ENCODE results near the gene KCNAB1. TPM values are rescaled to one million over a fixed set of nuclear protein-coding genes. Genes with fewer than 3 reads are reported as not detected.
"Not testable (repeated sequence)": the region's sequence is repeated elsewhere in the genome, so short reads cannot be mapped to it uniquely, and the experiment has no call there.

Gene KCNAB1
- total RNA-seq, 1 experiment from 2014 or later: 1.6 TPM

DNA sequence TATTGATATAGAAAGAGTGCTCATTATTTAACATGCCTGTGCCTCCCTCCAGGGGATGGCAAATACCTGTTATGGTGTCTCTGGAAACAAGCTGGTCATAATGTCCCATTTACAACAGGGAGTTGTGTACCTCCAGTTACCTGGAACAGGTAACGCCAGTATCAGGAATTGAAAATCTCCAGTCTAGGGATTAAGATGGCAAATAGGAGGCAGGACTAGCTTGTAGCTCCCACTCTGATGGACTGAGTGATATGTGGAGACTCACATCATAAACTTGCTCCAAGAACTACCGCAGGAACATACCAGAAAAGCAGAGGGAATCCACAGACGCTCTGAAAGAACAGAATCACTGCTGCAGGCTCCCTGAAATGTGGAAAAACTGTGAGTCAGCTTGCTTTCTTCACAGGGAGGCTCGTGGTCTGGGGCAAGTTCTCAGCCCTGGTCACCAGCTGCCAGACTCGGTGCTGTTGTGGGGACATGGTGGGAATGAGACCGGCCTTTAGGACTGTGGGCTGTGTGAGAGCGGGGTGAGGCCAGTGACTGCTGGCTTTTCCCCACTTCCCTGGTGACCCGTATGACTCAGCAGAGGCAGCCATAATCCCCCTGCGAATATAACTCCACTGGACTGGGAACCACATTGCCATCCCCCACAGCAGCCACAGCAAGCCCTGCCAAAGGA is 97.4 kb downstream of the KCNAB1 start:
- DNase-seq (ENCODE audit: low spot score): peak; percentile 69

DNA sequence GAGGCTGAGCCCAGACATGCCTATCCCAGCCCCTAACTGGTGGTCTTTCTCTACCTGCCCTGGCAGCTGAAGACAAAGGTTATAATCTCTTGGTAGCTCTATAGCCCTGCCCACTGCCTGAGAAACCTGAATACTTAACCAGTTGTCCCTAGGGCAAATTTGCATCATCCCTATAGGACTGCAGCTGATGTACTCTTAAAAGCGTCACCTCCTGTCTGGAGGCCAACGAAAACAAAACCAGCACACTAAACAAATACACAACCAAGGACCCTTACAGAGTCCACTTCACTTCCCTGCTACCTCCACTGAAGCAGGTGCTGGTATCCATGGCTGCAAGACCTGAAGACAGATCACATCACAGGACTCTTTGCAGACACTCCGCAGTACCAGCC is 98.0 kb downstream of the KCNAB1 start:
- peak; percentile 62 for DNase-seq (ENCODE audit: low spot score)

DNA sequence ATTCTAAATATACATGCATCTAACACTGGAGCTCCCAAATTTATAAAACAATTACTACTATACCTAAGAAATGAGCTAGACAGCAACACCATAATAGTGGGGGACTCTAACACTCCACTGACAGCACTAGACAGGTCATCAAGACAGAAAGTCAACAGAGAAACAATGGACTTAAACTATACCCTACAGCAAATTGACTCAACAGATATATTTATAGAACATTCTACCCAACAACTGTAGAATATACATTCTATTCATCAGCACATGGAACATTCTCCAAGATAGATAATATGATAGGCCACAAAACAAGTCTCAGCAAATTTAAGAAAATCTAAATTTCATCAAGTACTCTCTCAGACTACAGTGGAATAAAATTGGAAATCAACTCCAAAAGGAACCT is 102.0 kb downstream of the KCNAB1 start:
- DNase-seq (ENCODE audit: low spot score): not testable (repeated sequence)

DNA sequence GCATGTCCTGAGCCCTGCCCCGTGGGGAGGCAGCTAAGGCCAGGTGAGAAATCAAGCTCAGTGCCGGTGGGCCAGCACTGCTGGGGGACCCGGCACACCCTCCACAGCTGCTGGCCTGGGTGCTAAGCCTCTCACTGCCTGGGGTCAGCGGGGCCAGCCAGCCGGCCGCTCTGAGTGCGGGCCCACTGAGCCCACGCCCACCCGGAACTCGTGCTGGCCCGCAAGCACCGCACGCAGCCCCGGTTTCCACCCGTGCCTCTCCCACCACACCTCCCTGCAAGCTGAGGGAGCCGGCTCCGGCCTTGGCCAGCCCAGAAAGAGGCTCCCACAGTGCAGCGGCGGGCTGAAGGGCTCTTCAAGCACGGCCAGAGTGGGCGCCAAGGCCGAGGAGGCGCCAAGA is 103.7 kb downstream of the KCNAB1 start:
- DNase-seq (ENCODE audit: low spot score): not testable (repeated sequence)

DNA sequence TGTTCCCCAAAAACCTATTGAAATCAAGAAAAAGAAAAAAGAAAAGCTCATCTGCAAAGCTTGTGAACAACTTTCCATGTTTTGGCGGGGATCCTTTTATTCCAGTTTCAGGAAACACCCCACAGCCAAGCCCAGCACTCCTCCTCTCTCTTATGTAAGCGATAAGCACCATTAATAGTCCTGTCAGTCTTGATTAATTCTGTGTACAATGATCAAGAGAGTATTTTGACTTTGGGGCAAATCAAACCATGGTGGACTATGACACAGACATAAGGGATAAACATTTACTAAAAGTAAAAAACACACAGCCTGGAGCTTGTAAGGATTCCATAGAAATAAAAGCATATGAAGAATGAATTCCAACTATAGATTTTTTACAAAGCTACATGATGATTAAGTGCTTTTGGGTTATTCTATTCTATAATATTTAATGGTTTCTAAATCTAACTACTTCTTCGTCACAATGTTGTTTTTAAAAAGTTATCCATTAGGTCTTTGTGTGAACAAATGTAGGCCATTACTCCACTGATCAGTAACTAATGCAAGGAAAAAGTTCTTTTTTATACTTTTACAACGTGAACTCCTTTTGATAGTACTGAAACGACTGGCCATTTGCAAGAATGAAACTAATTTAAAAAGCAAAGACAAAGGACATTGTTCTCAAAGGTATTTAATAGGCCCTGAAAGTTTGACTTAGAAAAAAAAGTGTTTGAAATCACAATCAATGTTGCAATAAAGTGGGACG is 106.5 kb downstream of the KCNAB1 start:
- DNase-seq (ENCODE audit: low spot score): no peak

DNA sequence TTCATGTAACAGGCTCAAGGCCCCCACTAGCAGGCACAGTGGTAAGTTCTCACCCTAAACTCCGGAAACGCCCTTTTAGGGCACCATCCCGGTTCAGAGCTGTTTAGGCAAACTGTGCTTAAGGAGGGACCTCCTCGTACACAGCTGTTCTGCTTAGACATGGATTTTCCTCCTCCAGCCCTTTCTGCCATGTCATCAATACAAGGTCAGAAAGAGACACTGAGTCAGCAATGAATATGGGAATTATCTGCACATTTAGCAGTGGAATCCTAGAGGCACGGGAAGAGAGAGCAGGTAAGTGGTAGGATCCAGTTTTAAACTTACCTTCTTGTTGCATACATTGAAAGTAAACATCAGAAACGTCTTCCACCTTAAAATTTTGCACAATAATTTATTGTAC is 107.3 kb downstream of the KCNAB1 start:
- DNase-seq (ENCODE audit: low spot score): no peak

DNA sequence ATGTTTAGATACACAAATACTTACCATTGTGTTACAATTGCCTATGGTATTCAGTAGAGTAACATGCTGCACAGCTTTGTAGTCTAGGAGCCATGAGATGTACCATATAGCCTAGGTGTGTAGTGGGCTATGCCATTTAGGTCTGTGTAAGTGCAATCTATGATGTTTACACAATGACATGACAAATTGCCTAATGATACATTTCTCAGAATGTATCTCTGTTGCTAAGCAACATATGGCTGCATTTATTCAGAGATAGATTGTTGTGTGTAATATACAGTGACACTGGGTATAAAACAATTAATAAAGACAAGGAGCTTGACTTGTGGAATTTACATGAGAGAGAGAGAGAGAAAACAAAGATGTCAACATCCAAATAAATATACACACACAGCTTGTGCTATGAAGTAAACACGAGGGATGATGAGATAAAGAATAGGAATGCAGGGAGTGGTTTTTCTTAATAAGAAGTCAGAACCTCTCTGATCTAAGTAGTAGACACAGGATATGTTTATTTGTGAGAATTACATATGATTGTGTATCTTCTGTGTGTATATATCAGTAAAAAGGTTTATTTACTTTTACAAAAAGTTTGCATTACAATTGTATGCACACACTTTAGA is 110.0 kb downstream of the KCNAB1 start:
- no peak for DNase-seq (ENCODE audit: low spot score)

DNA sequence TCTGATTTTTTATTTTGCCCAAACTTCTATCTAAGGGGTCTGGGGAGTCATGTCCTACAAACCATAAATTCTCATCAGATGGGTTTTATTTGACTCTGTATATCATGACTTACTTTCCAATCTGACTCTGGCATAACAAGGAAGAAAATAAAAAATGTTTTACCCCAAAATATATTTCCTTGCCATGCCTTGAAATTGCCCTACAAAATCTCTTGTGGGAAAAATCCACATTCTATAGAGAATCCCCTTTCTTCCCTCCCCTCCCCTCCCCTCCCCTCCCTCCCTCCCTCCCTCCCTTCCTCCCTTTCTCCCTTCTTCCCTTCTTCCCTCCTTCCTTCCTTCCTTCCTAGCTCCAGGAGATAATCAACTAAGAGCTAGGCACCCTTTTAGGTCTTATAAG is 110.8 kb downstream of the KCNAB1 start:
- DNase-seq (ENCODE audit: low spot score): not testable (repeated sequence)

DNA sequence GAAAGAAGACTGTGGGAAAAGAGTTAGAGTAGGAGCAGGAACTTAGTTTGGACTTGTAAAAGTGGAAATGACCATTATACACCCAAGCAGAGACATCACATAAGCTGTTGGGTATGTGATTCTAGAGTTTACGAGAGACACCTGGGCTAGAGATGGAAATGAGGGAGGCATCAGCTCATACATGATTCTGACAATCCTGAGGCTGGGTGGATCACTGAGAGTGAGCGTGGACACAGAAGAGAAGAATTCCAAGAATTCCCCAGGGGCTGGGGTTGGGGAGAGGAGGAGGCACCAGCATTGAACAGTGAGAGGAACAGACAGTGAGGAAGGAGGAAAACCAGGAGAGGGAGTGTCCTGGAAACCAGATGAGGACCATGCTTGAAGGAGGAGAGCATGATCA is 113.5 kb downstream of the KCNAB1 start:
- peak; percentile 42 for DNase-seq (ENCODE audit: low spot score)

DNA sequence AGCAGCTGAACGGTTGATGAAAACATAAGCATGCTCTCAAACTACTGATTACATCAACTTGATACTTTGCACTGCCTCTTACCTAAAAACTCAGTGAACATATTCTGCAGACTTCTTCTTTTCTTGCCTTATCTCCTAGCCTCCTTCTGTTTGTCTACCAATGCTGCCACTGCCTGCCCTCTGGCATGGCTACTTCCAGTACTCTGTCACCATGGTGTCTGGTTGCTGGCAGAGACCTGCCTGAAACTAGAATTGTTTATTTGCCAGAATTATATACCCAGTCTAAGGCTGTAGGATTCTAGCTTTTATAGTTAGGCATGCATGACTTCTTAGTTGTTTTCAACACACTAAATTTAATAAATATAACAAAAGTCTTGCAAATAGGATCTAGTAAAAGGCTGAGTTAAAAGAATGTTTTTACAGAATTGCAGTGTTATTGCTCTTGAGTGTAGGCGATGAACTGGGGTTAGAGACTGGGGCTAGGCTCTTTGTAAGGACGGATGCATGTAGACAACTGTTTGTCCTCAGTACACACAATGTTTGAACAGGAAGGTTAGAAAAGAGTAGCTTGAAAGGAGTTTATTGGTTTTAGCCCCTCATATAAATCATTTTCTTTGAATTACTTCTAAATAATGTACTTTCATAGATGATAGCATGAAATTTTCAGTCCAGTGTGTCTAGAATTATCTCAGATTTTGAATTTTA is 116.3 kb downstream of the KCNAB1 start:
- no peak for DNase-seq (ENCODE audit: low spot score)

DNA sequence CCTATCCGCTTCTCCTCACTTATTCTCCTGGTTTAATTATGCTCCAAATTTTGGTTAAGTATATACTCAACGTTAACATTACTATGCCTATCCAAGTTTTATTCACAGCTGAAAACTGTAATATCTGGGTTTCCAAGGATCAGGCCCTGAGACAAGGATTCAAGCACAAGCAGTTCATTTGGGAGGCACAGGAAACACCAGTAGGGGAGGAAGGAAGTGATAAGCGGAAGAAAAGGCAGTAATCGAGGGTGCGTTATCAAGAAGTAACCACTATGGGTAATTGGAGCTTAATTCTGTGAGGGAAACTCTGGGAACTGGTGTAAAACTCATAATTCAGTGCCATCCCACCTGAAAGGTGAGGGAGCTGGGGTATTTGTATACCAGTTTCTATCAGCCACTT is 120.3 kb downstream of the KCNAB1 start:
- no peak for DNase-seq (ENCODE audit: low spot score)

DNA sequence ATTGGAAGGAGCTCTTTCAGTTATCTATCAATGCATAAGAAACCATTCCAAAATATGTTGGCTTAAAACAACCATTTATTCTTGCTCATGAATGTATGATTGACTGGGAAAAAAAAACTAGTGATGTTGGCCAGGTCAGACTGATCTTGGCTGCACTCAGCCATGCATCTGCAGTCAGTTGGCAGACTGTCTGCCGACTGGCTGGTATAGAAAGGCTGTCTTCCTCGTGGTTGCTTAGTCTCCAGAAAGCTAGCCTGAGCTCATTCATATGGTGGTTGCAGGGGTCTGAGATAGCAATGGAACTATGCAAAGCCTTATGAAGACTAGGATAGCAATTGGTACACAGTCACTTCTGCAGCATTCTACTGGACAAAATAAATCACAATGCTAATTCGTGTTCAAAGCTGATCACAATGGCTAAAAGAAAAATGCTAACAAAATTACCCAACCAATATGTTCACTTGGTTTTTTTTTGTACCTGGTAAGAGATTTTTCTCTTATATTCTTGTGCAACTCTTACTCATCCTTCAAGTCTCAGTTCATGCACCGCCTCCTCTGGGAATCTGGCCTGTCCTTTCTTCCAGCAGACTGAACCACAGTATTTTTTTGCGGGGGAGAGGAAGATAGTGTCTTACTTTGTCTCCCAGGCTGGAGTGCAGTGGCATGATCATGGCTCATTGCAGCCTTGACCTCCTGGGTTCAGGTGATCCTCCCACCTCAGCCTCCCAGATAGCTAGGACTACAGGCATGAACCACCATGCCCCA is 126.8 kb downstream of the KCNAB1 start:
- DNase-seq (ENCODE audit: low spot score): no peak

DNA sequence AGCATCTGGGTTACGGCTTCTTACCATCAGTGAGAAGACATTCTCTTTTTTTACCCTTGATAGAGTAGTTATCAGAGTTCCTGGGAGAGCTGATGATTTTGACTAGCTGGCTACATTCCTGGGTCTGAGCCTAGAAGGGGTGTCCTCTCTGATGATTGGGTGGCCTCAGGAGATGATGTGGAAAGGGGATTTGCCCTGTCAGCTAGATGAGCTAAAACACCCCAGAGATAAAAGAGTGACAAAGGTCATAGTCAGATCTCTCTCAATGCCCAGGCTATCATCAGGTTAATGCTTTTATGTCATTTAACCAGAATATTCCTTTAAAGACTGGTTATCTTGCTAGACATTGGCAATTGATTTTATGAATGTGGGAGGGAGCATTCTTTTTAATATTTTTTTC is 130.2 kb downstream of the KCNAB1 start:
- no peak for DNase-seq (ENCODE audit: low spot score)

DNA sequence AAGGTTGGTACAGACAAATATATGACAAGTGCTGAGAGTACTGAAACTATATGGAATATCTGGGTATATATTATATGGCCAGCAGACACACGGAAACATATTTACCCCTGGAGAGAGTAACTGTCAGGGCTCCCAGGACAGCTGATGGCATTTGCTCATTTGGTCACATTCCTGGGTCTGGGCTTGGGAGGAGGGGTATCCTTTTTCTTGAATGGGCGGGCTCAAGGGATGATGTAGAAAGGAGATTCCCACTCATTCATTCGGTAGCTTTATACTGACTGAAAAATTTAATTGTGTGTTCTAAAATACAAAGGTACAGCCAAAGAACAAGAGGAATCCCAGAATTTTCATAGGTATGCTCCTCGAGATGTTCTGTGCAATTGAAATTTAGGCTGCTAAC is 131.0 kb downstream of the KCNAB1 start:
- DNase-seq (ENCODE audit: low spot score): no peak

DNA sequence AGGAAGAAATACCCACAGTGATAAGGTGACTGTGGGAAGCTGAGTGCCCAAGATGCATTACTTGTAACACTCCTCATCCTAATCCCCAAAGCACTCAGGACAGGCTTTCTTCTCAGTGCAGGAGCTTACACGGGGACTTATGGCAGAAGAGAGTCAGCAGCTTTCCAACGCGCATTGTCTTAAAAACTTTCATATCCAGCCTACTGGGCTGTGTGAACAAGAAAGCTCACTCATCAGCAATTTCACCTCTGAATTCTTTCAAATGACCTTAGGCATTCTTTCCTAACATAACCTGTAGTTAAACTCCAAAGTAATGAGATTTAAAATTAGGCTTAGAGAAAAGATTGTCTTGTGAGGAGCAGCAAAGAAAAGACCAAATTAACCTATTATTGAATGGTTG is 132.3 kb downstream of the KCNAB1 start:
- no peak for DNase-seq (ENCODE audit: low spot score)

DNA sequence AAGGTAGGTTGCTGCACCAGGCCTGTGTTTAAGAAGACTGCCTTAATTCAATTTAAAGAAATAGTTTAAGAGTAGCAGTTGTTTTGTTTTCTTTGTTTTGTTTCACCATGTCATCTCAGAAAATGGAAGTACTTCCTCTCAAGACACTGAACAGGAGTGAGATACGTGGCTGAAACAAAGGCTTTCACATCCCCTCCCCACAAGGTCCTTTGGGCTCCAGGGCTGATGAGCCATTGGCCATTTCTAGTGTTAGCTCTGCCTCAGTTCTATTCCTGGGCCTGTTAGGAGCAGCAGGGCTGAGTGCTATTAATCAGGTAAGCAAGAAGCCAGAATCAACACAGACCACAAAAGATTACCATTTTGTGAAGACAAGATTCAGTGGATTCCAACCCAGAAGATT is 132.8 kb downstream of the KCNAB1 start:
- DNase-seq (ENCODE audit: low spot score): no peak

DNA sequence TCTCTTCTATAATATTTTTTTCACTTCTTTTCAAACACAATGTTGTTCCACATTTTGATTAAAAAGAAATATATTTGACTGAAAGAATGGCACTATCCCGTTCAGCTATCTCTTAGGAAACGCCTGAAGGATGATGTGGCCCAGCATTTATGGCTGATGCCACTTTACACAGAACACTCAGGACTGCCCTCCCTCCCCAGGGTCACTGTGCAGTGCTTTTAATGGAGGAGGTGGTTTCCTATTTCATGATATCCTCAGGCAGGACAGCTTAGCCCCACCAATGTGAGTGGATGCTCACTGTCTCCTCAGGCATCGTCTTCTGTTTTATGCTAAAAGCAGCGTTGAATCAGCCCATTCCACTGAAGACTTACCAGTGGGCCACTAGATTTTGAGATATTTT is 135.9 kb downstream of the KCNAB1 start:
- no peak for DNase-seq (ENCODE audit: low spot score)

DNA sequence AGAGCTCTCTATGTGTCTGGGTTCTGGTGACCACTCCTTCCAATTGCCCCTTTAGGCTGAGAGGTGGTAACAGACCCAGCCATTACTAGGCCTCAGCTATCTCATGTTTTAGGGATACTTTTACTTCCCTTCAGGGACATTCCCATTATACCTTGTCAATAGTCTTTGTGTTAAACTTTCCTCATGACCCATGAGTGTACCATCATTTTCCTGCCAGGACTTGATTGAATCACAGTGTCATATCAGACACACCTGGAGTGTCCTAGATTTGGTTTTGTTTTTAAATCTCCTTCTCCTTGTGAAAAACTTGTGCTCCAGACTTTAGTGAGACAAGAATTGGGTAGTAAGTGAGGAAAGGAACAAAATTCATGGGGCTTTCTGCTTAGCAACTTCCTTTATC is 136.6 kb downstream of the KCNAB1 start:
- DNase-seq (ENCODE audit: low spot score): no peak

DNA sequence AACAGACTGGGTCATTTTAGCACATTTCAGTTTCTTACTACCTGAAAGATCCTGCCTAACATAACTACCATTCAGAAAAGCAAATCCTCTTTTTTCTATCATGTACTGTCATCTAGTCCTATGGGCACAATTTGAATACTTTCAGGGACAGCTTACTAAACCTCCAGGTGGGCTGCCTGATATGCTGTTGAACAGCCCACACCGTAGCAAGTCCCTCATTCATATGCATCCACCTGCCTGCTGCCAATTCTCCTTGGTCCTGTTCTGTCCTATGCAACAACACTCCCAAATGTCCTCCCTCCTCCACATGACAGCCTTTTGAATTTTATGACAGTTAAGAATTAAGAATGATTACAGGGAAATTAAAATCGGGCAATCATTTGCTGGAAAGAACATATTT is 137.9 kb downstream of the KCNAB1 start:
- DNase-seq (ENCODE audit: low spot score): no peak

DNA sequence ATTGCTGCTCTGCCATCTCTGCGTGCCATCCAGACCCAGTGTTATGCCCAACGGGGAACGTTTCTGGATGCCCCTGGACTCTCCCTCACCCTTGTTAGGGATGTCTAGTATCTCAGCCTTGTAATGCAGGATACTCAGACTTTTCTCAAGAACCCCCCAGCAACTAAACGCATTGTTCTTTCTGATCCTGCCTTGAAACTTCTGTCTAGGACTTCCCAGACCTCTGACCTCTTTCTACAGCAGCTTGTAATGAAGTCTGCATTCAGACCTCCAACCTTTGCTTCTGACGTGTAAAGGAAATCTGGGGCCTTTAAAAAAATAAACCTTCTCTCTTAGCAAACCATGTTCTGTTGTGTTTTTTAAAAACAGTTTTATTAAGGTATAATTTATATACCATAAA is 139.5 kb downstream of the KCNAB1 start:
- DNase-seq (ENCODE audit: low spot score): no peak

DNA sequence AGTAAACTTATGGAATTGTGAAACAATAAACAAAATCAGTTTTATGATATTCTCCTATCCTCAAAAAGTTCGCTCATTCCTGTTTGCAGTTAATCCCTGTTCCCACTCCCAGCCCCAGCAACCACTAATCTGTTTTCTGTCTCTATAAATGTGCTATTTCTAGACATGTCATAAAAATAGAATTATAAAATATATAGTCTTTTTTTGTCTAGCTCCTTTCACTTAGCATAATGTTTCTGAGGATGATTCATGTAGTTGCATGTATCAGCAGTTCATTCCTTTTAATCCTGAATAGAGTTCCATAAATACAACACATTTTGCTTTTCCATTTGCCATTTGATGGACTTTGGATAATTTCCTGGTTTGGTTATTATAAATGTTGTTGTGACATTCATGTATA is 140.0 kb downstream of the KCNAB1 start:
- no peak for DNase-seq (ENCODE audit: low spot score)

DNA sequence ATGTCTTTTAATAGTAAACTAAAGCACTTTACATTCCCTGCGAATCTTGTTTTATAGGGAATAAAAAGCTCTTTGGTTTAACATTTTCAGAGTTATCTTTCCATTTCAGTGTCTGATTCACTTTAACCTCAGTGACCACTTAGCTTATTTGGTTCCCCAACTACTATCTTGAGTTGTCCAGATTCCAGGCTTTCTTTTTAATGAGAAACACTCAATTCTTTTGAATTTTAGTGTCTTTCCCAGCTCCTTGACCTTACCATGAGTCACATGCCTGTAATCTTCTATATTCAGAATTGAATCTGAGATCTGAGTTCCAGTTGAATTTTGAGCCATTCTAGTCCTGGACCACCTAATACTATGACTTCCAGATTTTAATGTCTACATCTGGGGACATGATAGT is 144.4 kb downstream of the KCNAB1 start:
- DNase-seq (ENCODE audit: low spot score): no peak
